HEK293 (cell line): ENCODE measurements around the gene TMEM239.

Source experiments
- ZNF184 ChIP-seq: fragments of 450-650 bp; IDR thresholded peaks from 2 replicates; pipeline ENCODE4 v1.5.1; 2018; ENCODE audit warnings: missing biosample characterization, mild to moderate bottlenecking, missing genetic modification characterization
- ZNF2 ChIP-seq: fragments of 450-650 bp; formaldehyde crosslinking; IDR thresholded peaks from 2 replicates; pipeline ENCODE4 v1.5.1; 2016; ENCODE audit warnings: missing biosample characterization, missing genetic modification characterization
- TF ChIP-seq, protein P1 (sequence below): fragments of 450-650 bp; formaldehyde crosslinking; IDR thresholded peaks from 2 replicates; pipeline ENCODE4 v1.5.1; 2016; ENCODE audit warnings: missing biosample characterization, missing genetic modification characterization
- TF ChIP-seq, protein P2 (sequence below): fragments of 450-650 bp; formaldehyde crosslinking; IDR thresholded peaks from 2 replicates; pipeline ENCODE4 v1.5.1; 2016; ENCODE audit warnings: missing biosample characterization, missing genetic modification characterization

DNA sequence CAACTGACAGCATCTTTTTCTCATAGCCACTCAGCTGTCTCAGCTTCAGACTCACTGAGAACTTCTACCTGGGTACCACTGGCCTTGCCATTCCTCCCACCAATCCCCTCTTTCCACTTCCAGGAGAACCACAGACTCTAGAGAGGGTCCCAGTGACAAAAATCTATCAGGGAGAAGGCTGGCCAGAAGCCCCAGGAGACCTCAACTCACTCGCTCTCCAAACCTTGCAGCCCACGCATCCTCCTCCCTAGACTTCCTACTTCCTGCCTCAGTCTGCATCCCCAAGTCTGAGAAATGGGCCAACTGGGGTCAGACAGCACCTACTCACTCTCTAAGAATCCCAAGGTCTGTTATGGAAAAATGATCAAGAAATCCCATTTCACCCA lies 1.2 kb downstream of the TMEM239 start:
- no peak for TF ChIP-seq ZNF184
- TF ChIP-seq, protein P1, sequence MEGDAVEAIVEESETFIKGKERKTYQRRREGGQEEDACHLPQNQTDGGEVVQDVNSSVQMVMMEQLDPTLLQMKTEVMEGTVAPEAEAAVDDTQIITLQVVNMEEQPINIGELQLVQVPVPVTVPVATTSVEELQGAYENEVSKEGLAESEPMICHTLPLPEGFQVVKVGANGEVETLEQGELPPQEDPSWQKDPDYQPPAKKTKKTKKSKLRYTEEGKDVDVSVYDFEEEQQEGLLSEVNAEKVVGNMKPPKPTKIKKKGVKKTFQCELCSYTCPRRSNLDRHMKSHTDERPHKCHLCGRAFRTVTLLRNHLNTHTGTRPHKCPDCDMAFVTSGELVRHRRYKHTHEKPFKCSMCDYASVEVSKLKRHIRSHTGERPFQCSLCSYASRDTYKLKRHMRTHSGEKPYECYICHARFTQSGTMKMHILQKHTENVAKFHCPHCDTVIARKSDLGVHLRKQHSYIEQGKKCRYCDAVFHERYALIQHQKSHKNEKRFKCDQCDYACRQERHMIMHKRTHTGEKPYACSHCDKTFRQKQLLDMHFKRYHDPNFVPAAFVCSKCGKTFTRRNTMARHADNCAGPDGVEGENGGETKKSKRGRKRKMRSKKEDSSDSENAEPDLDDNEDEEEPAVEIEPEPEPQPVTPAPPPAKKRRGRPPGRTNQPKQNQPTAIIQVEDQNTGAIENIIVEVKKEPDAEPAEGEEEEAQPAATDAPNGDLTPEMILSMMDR (tag by site-specific recombination), result no peak
- no peak for TF ChIP-seq ZNF2
- TF ChIP-seq, protein P2, sequence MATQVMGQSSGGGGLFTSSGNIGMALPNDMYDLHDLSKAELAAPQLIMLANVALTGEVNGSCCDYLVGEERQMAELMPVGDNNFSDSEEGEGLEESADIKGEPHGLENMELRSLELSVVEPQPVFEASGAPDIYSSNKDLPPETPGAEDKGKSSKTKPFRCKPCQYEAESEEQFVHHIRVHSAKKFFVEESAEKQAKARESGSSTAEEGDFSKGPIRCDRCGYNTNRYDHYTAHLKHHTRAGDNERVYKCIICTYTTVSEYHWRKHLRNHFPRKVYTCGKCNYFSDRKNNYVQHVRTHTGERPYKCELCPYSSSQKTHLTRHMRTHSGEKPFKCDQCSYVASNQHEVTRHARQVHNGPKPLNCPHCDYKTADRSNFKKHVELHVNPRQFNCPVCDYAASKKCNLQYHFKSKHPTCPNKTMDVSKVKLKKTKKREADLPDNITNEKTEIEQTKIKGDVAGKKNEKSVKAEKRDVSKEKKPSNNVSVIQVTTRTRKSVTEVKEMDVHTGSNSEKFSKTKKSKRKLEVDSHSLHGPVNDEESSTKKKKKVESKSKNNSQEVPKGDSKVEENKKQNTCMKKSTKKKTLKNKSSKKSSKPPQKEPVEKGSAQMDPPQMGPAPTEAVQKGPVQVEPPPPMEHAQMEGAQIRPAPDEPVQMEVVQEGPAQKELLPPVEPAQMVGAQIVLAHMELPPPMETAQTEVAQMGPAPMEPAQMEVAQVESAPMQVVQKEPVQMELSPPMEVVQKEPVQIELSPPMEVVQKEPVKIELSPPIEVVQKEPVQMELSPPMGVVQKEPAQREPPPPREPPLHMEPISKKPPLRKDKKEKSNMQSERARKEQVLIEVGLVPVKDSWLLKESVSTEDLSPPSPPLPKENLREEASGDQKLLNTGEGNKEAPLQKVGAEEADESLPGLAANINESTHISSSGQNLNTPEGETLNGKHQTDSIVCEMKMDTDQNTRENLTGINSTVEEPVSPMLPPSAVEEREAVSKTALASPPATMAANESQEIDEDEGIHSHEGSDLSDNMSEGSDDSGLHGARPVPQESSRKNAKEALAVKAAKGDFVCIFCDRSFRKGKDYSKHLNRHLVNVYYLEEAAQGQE (tag by site-specific recombination), result no peak
